Measurements from ENCODE around the gene FOXJ3.

Gene FOXJ3

DNA sequence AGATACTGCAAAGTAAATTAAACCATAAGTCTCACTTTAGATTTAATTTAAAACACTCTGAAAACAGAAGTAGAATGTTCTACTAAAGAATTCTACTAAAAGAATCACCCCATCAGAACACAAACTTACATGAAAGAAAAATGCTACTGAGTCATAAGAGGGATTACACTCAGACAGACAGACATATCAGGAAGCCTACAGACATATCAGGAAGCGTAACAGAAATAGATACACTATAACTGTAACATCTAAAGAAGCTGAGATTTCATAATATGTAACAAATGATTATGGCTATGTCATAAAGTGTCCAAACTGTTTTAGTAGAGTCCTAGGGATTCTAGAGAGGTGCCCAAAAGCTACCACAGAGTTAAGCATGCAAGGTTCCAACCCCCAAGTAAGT lies 23.9 kb downstream of the FOXJ3 start:
- no peak for DNase-seq (ENCODE audit: low read depth in 2 of 2)

DNA sequence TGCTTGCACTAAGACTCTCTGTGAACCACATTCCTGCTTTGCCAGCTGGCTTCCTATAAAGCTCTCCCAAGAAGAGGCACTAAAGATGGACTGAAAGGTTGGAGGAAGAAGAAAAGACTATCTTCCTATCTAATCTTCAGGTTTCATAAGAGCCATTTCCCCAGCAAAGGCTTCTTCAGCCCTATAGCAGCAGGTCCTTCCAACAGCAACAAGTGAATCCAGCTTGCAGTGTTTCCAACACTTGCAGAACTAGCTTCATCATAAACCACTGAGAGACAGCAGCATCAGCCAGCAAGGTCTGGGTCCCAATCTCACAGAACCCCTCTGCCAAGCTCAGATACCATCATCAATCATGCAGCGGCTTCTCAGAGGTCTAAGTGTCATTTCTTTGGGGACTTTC lies 28.1 kb downstream of the FOXJ3 start:
- DNase-seq (ENCODE audit: low read depth in 2 of 2), result no peak

DNA sequence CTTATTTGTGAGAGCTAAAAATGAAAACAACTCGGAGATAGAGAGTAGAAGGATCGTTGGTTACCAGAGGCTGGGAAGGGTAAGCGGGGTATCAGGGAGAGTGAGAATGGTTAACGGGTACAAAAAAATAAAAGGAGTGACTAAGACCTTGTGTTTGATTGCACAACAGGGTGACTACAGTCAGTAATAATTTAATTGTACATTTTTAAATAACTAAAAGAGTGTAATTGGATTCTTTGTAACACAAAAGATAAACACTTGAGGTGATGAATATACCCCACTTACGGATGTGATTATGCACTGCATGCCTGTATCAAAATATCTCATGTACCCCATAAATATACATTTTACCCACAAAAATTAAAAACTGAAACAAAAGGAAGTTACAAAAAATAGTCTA lies 29.4 kb downstream of the FOXJ3 start:
- DNase-seq (ENCODE audit: low read depth in 2 of 2), result no peak

DNA sequence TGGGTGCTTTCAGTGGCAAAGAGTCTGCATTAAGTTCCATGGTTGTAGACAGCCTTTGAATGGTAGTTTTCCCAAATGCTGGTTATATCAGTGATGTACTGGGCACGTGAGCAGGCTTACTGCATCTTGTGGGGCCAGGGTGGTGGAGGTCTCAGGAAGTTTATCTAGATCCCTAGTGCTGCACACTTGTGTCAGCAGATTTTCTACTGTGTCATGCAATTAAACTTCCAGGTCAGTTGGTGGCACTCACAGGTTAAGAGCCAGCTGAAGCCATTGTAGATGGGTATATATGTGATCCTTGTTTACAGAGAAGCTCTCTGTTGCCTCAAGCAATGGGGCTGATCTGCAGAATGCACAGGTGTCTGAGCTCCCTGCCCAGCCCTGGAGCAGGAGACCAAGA lies 33.0 kb downstream of the FOXJ3 start:
- DNase-seq (ENCODE audit: low read depth in 2 of 2), result no peak

DNA sequence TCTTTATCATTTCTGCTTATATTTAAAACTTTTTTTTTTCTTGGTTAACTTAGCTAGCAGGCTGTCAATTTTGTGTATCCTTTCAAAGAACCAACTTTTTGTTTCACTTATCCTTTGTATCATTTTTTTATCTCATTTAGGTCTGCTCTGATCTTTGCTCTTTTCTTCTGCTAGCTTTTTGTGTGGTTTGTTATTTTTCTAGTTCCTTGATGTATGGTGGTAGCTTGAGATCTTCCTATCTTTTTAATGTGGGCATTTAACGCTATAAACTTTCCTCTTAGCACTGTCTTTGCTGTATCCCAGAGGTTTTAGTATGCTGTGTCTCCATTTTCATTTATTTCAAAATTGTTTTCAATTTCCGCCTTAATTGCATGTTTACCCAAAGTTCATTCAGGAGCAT lies 36.5 kb downstream of the FOXJ3 start:
- DNase-seq (ENCODE audit: low read depth in 2 of 2), result no peak

DNA sequence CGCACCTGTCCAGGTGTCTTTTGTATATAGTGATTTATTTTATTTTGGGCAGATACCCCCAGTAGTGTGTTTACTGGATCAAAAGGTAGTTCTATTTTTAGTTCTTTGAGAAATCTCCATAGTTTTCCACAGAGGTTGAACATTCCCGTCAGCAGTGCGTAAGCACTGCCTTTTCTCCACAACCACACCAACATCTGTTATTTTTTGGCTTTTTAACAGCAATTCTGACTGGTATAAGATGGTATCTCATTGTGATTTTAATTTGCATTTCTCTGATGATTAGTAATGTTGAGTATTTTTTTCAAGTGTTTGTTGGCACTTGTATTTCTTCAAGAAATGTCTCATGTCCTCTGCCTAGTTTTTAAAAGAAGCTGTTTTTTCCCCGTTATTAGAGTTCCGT lies 39.2 kb downstream of the FOXJ3 start:
- DNase-seq (ENCODE audit: low read depth in 2 of 2), result no peak

DNA sequence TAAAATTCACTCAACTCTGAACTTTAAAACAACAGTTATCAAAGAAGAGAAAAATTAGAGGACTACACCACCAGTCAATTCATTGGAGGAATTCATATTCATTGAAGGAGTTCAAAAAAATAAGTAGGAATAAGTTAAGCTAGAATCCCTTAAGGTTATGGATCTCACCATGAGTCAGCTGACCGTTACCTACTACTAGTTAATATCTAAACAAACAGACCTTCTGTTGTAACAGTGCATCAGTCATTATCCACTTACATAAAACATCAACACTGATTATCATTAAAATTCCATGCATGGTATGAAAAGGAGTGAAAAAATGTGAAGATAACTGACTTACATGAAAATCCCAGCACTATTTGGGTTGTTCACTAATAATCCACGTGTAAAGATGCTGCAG lies 44.9 kb downstream of the FOXJ3 start:
- DNase-seq (ENCODE audit: low read depth in 2 of 2), result no peak

DNA sequence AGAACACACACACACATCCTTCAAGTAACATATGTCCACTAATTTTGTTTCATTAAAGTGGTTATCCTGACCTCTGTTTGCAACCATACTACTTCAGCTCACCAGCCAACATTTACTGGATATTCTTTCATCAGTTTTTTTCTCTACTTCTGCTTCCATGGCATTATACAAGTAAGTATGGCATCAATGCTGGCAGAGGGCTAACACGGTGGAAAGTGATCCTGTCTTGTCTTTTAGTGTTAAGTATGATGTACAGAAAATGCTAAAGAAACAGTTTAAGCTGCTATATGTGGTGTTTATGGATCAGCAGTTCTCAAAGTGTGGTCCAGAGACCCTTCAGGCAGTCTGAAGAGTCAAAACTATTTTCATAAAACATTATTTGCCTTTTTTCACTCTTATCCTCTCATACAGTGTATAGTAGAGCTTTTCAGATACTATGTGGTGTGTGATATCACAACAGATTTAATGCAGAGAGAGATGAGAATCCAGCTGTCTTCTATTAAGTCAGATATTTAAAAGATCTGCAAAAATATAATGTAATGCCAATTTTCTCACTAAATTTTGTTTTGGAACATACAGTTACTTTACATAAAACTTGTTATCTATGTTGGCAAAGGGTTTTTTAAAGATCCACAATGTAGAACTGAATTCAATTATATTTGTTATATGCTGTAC lies 46.6 kb downstream of the FOXJ3 start:
- DNase-seq (ENCODE audit: low read depth in 2 of 2), result no peak

DNA sequence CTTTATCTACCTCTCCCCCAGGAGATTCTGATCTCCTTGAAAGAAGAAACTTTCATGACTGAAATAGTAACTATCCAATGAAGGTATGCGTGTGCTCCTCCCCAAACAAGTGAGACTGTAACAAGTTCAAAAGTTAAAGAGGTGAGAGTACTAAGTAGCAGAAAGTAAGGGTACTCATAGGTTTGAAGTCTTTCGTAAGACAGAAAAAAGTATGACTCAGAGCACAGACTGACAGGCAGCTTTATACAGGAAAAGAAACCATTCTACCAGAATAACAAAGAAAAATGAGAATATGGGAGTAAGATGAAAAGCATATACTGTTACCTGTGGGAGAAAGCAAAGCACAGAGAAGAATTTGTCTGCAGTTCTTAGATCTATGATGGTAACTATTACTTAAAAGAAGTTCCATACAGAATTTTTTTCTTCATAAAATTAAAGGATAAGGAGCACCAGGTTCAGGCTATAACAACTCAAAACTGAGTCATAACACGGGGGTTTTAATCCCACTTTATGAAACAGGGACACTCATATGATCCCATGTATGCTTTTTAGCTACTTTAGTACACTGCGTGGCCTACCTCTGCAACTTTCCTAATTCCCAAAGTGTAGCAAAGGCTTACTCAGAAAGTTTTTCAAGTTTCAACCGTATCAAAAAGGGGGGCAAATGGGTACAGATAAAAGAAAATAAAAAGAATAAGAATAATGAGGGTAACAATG lies 52.0 kb downstream of the FOXJ3 start:
- no peak for DNase-seq (ENCODE audit: low read depth in 2 of 2)

DNA sequence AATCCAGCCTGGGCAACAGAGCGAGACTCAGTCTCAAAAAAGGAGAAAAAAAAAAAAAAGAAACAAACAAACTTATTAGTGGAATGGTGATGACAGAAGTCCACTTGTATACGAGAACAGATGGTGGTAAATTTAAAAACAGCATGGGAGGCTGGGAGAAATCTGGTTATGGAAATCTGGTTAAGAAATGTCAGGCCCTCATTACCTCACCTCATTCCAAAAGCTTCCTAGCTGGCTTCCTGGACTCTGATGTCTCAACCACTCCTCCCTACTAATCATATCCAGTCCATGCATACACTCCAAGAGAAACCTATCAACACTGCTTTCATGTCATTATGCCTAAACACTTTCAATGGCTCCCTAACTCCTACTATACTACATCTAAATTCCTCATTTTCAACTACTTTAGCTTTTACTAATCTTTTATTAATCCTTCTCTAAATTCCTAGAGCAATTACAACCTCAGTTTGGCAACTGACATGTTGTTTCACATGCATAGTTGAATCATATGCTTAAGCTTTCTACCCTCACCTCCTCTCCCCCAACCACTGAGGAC lies 52.9 kb downstream of the FOXJ3 start:
- DNase-seq (ENCODE audit: low read depth in 2 of 2), result no peak

DNA sequence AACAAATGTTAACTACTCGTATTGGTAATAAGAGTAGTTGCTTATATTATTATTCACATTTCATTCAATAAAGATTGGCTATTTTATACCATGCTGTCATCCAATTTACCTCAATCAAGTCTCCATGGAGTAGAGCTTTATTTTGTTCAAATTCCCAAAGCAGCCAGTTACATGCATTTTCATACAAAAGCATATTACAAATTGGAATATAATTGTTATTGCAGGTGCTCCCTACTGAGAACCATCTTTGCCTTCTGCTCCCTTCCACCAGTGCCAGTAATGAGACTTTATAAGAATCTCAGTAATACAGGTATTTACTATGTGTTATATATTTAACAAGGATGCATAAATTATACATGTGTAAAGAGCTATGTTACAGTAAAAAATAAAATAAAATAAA lies 54.2 kb downstream of the FOXJ3 start:
- DNase-seq (ENCODE audit: low read depth in 2 of 2), result no peak

DNA sequence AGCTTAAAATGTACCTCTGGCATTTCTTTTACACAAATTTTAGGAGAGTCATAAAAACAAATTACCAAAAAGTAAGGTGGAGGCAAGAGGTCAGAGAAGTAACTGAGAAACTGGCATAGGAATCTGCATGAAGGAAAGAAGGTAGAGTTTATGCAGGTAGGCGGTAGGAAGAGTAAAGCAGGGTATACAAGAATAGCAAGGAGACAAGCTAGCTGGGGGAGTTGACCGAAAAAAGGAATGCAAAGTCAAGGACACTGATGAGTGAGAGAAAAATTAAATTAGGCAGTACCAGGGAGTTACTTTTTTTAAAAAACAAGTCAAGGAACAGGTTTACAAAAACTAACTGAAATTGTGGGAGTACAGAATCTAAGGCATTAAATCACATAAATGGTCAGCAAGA lies 56.0 kb downstream of the FOXJ3 start:
- DNase-seq (ENCODE audit: low read depth in 2 of 2), result no peak

DNA sequence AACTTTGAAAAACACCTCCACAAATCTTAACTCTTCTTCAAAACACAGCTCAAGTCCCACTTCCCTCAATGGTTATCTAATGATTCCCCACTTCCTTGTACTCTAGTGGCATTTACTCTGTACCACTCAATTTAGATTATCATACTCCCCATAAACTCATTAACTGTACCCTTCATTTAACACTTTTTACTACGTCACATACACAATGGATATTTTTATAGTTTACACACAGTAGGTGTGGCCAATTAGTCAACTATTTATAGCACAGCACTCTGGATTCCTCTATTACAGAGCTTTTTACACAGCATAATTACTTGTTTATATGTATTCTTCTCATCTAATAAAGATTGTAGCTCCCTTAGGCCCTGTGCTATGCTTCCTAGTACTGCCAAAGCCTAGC lies 62.1 kb downstream of the FOXJ3 start:
- DNase-seq (ENCODE audit: low read depth in 2 of 2), result no peak

DNA sequence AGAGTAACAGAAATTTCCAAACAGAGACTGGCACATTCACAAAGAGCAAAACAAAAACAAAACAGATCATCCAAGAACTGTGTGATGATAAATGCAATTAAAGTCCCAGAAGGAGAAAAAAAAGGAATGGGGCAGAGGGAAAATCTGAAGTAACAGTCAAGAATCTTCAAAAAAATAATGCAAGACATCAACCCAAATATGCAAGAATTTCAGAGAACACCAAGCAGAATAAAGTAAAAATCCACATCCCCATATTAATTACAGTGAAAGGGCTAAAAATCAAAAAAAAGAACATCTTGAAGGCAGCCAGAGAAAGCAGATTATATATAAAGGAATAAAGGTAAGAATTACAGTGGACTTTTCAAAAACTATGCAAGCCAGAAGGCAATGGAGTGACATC lies 67.1 kb downstream of the FOXJ3 start:
- DNase-seq (ENCODE audit: low read depth in 2 of 2), result no peak

DNA sequence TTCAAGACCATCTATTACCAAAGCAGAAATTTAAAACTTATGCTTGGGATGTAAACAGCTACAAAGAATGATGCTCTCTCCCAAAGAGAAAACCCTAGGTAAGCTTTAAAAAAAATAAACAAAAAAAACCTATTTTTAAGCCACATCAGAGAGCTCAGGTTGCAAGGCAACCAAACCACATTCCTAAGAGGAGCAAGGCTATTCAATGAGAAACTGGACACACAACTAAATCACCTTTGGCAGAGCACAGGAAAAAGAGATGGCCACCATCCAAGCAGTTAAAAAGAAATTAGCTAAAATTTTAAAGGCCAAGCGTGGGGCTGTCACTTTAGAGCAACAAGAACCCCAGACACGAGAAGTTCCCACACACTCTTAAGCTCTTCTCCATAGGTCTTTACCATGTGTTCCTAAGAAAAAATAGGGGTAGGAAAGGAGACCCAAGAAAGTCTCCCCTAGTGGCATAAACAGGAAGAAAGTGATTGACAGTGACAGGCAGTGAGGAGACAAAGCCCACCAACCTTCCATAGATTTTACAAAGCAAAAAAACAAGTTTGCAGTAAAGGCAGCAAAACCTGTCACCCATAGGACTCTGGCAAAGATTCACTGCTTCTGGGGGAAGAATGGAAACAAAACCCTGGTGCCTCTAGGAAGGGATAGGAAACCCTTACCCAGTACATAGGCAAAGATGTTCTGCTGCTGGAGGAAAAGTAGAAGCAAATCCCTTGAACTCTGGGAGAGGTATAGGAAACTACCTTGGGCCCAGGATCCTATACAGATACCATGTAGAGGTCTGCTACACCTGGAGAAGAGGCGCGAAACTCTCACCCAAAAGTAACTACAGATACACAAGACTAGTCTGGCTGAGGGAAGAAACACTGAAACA lies 68.5 kb downstream of the FOXJ3 start:
- DNase-seq (ENCODE audit: low read depth in 2 of 2), result no peak

DNA sequence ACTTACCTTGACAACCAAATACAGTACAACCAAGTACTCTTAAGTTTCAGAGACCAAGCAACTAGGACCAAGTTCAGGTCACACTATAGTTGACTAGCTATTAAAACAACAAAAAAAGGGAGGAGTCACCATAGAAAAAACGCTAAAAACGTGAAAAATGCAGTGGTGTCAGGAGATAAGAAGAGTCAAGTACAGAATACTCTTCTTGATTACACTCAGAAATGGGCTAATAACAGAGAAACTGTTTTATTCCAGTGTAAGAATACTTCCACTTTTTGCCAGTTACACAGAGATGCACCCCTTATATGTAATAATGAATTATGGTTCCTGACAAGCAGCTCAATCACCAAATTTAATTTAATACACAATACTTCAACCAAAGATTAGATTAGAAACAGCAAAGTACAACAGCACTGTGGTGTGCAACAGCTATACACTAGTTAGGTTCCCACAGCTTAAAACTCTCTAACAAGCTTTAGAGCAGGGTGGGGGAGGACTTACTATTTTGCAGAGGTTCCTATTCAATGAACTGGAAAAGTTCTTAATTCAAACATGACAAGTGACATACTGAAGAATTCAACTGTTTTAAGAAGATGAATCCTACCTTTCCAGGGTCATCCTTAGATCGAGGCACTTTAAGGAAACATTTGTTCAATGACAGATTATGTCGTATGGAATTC lies 70.4 kb downstream of the FOXJ3 start:
- no peak for DNase-seq (ENCODE audit: low read depth in 2 of 2)

DNA sequence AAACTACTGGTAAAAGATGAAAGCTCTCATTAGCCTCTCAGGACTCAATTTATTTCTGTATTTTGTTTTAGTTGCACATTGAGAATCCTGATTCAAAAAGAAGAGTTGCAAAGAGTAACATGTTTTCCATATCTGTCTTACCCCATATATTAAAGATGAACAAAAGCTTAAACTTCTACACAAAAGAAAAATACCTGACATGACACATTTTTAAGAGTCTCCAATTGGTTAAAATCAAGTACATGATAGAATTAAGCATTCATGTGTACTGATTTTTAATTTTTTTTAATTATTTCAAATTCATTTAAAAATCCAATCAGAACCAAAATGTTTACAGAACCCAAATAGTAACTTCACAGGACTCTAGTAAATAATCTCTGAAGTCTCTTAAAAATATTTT lies 72.0 kb downstream of the FOXJ3 start:
- DNase-seq (ENCODE audit: low read depth in 2 of 2), result no peak

DNA sequence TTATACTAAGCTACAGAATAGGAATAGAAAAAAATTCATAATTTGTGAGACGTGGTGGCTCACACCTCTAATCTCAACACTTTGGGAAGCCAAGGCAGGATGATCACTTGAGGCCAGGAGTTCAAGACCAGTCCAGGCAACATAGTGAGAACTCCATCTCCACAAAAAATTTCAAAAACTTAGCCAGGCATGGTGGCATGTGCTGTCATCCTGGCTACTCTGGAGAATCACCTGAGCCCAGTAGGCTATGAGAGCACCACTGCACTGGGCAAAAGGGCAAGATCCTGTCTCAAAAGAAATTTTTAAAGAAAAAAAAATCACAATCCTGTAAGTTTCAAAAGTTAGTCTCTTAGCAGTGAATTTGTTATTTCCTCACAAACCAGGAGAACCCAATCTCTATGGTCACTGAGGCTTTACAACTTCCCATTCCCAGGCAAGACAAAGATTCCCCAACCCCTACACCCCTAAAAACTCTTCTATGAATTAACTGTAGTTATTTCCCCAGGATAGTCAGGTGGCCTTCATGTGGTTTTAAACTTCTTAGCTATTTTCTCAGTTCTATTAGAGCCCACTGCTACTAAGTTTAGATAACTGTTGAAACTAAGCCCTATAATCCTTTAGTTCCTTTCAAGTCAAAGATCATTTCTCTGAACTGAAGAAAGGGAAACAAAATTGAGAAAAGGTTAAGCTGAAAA lies 74.5 kb downstream of the FOXJ3 start:
- no peak for DNase-seq (ENCODE audit: low read depth in 2 of 2)

DNA sequence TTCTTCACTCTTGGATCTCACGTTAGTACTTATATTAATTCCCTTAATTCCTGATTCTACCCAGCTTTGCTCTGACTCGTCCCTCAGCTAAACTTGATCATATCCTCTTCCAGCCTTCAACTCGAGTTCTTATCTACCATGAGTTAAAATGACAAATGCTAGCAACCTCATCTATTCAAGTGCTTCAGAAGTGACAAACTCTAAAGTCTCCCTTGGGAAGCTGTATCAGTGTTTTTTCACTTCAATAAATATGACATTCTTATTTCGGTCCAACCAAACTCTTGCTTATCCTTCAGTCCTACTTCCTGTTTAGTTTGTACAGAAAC lies 75.3 kb downstream of the FOXJ3 start:
- no peak for DNase-seq (ENCODE audit: low read depth in 2 of 2)

DNA sequence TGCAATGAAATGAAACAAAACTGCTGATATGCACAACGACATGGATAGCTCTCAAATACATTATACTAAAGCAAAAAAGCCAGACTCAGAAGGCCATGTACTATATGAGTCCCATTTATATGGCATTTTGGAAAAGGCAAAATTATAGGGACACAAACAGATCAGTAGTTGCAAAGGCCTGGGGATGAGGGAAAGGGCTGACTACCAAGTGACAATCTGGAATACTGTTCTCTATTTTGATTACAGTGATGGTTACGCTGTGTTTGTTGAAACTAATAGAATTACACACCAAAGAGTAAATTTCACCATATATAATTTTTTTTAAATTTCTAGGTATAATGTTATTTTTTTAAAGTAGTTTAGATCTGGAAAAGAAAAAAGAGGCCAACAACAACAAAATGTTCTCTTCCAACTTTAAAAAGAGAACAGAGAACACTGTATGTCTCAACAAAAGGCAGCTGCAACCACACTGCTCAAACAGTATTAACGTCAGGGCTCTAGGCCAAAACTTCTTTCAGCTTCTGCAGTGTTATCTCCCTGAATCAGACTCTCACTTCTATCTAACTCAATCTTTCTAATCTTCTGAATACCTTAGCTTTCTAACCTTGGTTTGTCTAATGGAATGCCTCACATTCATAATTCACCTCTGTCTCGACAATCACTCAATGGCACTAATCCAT lies 75.8 kb downstream of the FOXJ3 start:
- DNase-seq (ENCODE audit: low read depth in 2 of 2), result no peak

DNA sequence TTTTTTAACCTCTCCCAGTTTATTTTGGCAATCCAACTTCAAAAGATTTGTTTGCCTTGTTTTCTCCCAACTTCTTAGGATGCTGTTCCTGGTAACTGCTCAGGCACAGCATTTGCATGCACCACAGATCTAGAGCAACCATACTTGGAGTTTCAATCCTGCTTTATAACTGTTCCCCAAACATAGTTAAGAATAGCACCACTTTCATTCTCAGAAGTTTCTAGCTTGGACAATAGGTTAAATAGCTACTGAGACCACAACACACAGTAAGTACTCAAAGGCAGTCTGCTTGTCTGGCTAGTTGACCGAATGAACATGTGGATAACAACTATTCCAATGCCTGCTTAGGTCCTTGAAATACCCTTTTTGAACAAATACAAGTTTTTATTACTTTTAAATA lies 76.8 kb downstream of the FOXJ3 start:
- DNase-seq (ENCODE audit: low read depth in 2 of 2), result no peak
